Adrenal gland (tissue), 12 donors: ENCODE results near the gene DPEP3. TPM values are rescaled to one million over a fixed set of nuclear protein-coding genes. Genes with fewer than 3 reads are reported as not detected.
A peak's percentile ranks its signal among the peaks of the same experiment; 100 is the strongest.

Source experiments
- DNase-seq, 7 donors: peaks; one replicate each; pipeline ENCODE4 v3.0.0-alpha.2; 2019 to 2020
- H3K27ac ChIP-seq, 5 donors: fragments of 200-600 bp; sonication (generic) in 4 of 5; 1 replicate in 3 of 5; 2 replicates in 2 of 5; pipeline versions ENCODE4 v1.5.1 to v1.8.0; 2016 to 2020; ENCODE audit warnings: mild to moderate bottlenecking in 1 of 5
- H3K27me3 ChIP-seq: fragments of 200-600 bp; 2 replicates; pipeline ENCODE4 v1.8.0; 2021
- H3K36me3 ChIP-seq, 2 donors: fragments of 200-600 bp; replicated peaks in 1 of 2; 1 replicate in 1 of 2; 2 replicates in 1 of 2; pipeline versions ENCODE4 v1.5.1 to v1.8.0; 2018 to 2022
- H3K4me1 ChIP-seq, 2 donors: fragments of 200-600 bp; replicated peaks in 1 of 2; 1 replicate in 1 of 2; 2 replicates in 1 of 2; pipeline versions ENCODE4 v1.5.1 to v1.8.0; 2018 to 2021
- H3K4me3 ChIP-seq, 4 donors: fragments of 200-600 bp; sonication (generic) in 3 of 4; one replicate each; pipeline ENCODE4 v1.5.1; 2016 to 2018
- H3K9me3 ChIP-seq, 3 donors: fragments of 200-600 bp; sonication (generic) in 1 of 3; replicated peaks in 1 of 3; 1 replicate in 2 of 3; 2 replicates in 1 of 3; pipeline versions ENCODE4 v1.5.1 to v1.8.0; 2016 to 2021
- POLR2A ChIP-seq, 2 donors: fragments of 450-650 bp; IDR thresholded peaks; one replicate each; pipeline ENCODE4 v1.6.1; 2017; ENCODE audit warnings: antibody characterized with exemption in 2 of 2, mild to moderate bottlenecking in 2 of 2, moderate library complexity in 1 of 2
- WGBS, 4 donors: extraction: QIAGEN DNeasy Blood & Tissue Kit in 2 of 4; methylation state at CpG; one replicate each; pipeline versions ENCODE4 v1.1.5 to v1.1.7; 2013 to 2017; 5-methylcytosine and 5-hydroxymethylcytosine counted together
- intact Hi-C, 2 donors: fragments of 100-400 bp; cut with DNase I; formaldehyde crosslinking; loops; one replicate each; pipeline versions ENCODE4 v1.14.1 to v1.15.0; 2022 to 2023
- polyA plus RNA-seq, 3 donors: library from polyadenylated mRNA; stranded (reverse); fragments of 200-250 nt in 2 of 3; fragments of 350-450 nt in 1 of 3; fragmentation: Illumina TruSeq in 1 of 3; extraction: RNeasy Lipid Tissue Mini Kit (QIAGEN cat#74804) in 1 of 3; gene quantifications; one replicate each; pipeline ENCODE4 v1.2.3, GENCODE V29; 2013 to 2014
- total RNA-seq, 9 donors: library from RNA; depleted of rRNA in 4 of 9; stranded (reverse); fragments of >200 nt in 4 of 9; fragments of 120-200 nt in 1 of 9; fragmentation: NEBNext Ultra II Directional in 1 of 9; extraction: Animal tissue kit (Norgen Biotek cat#: 25700) in 1 of 9; gene quantifications; one replicate each; pipeline versions ENCODE4 v1.1.0 to v1.2.4, GENCODE V29; 2013 to 2023
- TF ChIP-seq, protein P1 (sequence below), 6 experiments: fragments of 450-650 bp in 4 of 6; fragments of 200-600 bp in 2 of 6; sonication (generic) in 1 of 6; IDR thresholded peaks; 1 replicate in 5 of 6; 2 replicates in 1 of 6; pipeline versions ENCODE4 v1.5.1 to v1.8.0; 2016 to 2021; ENCODE audit warnings: antibody characterized with exemption in 6 of 6, mild to moderate bottlenecking in 2 of 6, moderate library complexity in 1 of 6
- donor health status: healthy with polysubstance abuse.
- donor health status: Bipolar disorder and iron deficiency.
- donor health status: DM: yes; HTN: yes; CAD: no.
- donor health status: DM: no; HTN: no; CAD: no.
- donor health status: DM: no; HTN: no; CAD: no.
- donor health status: DM: yes; HTN: yes; CAD: no.

Gene DPEP3
- total and polyA plus RNA-seq, 12 donors = 0.07 to 0.32 (median 0.11) TPM; not detected in 8

DNA sequence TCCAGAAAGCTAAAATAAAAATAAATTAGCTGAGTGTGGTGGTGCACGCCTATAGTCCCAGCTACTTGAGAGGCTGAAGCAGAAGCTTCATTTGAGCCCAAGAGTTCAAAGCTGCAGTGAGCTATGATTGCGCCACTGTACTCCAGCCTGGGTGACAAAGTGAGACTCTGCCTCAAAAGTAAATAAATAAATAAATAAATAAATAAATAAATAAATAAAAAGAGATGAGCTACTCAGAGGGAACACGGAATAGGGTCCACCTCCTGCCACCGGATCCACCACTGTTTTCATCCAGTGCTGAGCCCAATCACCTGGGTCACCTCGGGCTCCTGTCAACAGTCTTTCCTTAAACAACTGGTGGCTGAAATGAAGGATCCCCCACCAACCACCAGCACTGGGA lies 6.7 kb upstream of the DPEP3 start:
- no peaks in the 10 kb centered on the region for H3K9me3 ChIP-seq
- no peak overlapping the region for H3K4me3 ChIP-seq
- intact Hi-C loops = loop anchor here in 1 of 2 donors (10.0 kb wide), 1 partner anchor 238 kb away; no protein-coding TSS in a partner anchor
- H3K4me1 ChIP-seq = peaks cover 0 to 19% of the 10 kb centered on the region in 2 donors
- WGBS, 4 donors = 85 to 92% (median 90%) methylated on average over 5 of the region's 5 CpGs
- no peak for TF ChIP-seq POLR2A (IDR thresholded peaks at IDR 0.05)
- TF ChIP-seq, protein P1, sequence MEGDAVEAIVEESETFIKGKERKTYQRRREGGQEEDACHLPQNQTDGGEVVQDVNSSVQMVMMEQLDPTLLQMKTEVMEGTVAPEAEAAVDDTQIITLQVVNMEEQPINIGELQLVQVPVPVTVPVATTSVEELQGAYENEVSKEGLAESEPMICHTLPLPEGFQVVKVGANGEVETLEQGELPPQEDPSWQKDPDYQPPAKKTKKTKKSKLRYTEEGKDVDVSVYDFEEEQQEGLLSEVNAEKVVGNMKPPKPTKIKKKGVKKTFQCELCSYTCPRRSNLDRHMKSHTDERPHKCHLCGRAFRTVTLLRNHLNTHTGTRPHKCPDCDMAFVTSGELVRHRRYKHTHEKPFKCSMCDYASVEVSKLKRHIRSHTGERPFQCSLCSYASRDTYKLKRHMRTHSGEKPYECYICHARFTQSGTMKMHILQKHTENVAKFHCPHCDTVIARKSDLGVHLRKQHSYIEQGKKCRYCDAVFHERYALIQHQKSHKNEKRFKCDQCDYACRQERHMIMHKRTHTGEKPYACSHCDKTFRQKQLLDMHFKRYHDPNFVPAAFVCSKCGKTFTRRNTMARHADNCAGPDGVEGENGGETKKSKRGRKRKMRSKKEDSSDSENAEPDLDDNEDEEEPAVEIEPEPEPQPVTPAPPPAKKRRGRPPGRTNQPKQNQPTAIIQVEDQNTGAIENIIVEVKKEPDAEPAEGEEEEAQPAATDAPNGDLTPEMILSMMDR (IDR thresholded peaks at IDR 0.05) = no peak
- DNase-seq = no peak
- no peaks in the 10 kb centered on the region for H3K36me3 ChIP-seq
- peak overlapping the region in 3 of 5 donors; percentile 26 to 72 (median 64) for H3K27ac ChIP-seq
- no peaks in the 10 kb centered on the region for H3K27me3 ChIP-seq

DNA sequence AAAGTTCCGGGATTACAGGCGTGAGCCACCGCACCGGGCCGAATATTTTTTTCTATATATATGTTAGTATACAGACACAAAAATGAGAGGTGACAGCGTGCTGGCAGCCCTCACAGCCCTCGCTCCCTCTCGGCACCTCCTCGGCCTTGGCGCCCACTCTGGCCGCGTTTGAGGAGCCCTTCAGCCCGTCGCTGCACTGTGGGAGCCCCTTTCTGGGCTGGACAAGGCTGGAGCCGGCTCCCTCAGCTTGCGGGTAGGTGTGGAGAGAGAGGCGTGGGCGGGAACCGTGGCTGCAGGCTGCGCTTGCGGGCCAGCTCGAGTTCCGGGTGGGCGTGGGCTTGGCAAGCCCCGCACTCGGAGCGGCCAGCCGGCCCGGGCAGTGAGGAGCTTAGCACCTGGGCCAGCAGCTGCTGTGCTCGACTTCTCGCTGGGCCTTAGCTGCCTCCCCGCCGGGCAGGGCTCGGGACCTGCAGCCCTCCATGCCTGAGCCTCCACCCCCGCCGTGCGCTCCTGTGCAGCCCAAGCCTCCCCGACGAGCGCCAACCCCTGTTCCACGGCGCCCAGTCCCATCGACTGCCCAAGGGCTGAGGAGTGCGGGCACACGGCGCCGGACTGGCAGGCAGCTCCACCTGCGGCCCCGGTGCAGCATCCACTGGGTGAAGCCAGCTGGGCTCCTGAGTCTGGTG lies 1.9 kb upstream of the DPEP3 start:
- Histone ChIP-seq H3K27ac (no peak overlapping the region), H3K4me1 (peaks cover 0 to 19% of the 10 kb centered on the region in 2 donors), H3K27me3 (no peaks in the 10 kb centered on the region), H3K9me3 (no peaks in the 10 kb centered on the region), H3K4me3 (no peak overlapping the region), H3K36me3 (no peaks in the 10 kb centered on the region)
- intact Hi-C loops = loop anchor here (5.0 to 10.0 kb wide), 2 partner anchors 243 to 485 kb away; no protein-coding TSS in a partner anchor
- TF ChIP-seq POLR2A (IDR thresholded peaks at IDR 0.05) = no peak
- TF ChIP-seq, protein P1 (IDR thresholded peaks at IDR 0.05) = no peak
- no peak for DNase-seq
- 95 to 97% (median 95%) methylated on average over 21 to 49 of the region's 49 CpGs for WGBS, 4 donors

DNA sequence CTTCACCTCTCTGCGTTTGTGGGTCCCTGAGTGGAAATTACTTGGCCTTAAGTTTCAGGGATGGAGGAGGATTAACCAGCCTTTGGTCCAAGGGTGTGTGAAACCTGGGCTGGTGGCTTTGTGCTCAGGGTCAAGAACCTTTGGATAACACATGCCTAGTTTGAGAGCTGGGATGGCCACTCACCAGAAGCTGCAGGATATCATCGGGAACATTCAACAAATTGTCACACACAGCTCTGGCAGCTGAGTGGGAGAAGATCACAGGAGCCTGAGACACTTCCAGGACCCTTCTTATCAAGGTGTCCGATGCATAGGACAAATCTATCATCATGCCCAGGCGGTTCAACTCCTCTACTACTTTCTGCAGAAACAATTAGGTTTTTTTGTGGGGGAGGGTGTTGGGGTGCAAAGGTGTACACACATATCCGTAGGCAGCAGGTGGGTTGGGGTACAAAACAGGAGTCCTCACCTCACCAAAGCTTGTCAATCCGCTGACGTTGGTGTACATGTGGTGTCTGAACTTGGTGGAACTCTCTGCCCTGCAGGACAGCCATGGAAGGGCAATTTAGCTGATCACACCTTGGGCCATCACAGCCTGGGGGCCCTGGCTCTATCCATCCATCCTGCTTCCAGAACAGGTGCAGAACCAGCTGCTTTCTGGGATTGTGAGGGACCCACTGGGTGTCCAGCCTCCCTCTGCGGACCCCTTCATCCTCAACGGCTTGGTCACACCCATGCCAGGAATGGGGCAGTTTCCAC lies 2.7 kb downstream of the DPEP3 start:
- H3K27ac ChIP-seq = no peak overlapping the region
- intact Hi-C loops = no loop called here
- no peak for TF ChIP-seq POLR2A (IDR thresholded peaks at IDR 0.05)
- TF ChIP-seq, protein P1 (IDR thresholded peaks at IDR 0.05) = no peak
- WGBS, 4 donors = 77 to 96% (median 90%) methylated on average over 7 to 9 of the region's 9 CpGs
- no peaks in the 10 kb centered on the region for H3K4me1 ChIP-seq
- DNase-seq = no peak
- H3K4me3 ChIP-seq = no peak overlapping the region
- no peaks in the 10 kb centered on the region for H3K36me3 ChIP-seq
- H3K9me3 ChIP-seq = no peaks in the 10 kb centered on the region
- H3K27me3 ChIP-seq = no peaks in the 10 kb centered on the region

DNA sequence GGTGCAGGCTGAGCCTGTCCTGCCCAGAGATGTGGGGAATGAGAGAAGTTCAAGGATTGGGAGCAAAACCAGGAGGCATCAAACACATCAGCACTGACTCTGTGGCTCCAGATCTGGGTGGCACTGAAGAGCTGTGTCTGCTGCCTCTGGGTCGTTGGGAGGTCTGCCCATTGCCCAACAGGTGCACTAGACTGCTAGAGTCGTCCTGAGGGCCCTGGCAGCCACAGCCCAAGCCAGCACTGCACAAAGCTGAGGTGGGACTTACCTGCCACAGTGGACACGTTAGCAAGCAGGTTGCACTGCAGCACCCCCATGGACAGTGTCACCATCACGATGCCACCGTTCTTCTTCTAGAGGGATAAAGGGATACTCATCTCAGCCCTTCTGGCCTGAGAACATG lies 3.3 kb downstream of the DPEP3 start:
- Histone ChIP-seq H3K27ac (no peak overlapping the region), H3K4me3 (no peak overlapping the region), H3K9me3 (no peaks in the 10 kb centered on the region), H3K4me1 (no peaks in the 10 kb centered on the region), H3K36me3 (no peaks in the 10 kb centered on the region), H3K27me3 (no peaks in the 10 kb centered on the region)
- intact Hi-C loops = no loop called here
- TF ChIP-seq POLR2A (IDR thresholded peaks at IDR 0.05) = no peak
- TF ChIP-seq, protein P1 (IDR thresholded peaks at IDR 0.05) = no peak
- DNase-seq = no peak
- 68 to 100% (median 80%) methylated on average over 1 to 5 of the region's 5 CpGs for WGBS, 4 donors
